Psoas muscle (tissue), 8 donors: ENCODE measurements around the gene HOXB13. TPM values are rescaled to one million over a fixed set of nuclear protein-coding genes. Genes with fewer than 3 reads are reported as not detected.

ENCODE experiments used
- ATAC-seq, 4 donors: fragments of 200-7000 bp; cut with Tn5 transposase; one replicate each; pipeline ENCODE4 v1.9.1; 2020; ENCODE audit warnings: moderate library complexity in 3 of 4, mild to moderate bottlenecking in 2 of 4
- DNase-seq, 2 donors: peaks; one replicate each; pipeline ENCODE4 v3.0.0-alpha.2; 2020
- H3K27ac ChIP-seq: fragments of 200-600 bp; one replicate; pipeline ENCODE4 v1.8.0; 2022
- H3K27me3 ChIP-seq, 3 donors: fragments of 200-600 bp in 1 of 3; one replicate each; pipeline versions ENCODE4 v1.6.1 to v1.8.0; 2013 to 2022; ENCODE audit warnings: low read length in 2 of 3, mild to moderate bottlenecking in 2 of 3, moderate library complexity in 1 of 3; ENCODE audit not compliant: insufficient read depth in 3 of 3
- H3K36me3 ChIP-seq, 2 donors: fragments of 200-600 bp in 1 of 2; one replicate each; pipeline versions ENCODE4 v1.6.1 to v1.8.0; 2013 to 2022; ENCODE audit warnings: low read depth in 1 of 2, mild to moderate bottlenecking in 1 of 2, moderate library complexity in 1 of 2; ENCODE audit not compliant: insufficient read depth in 1 of 2
- H3K4me1 ChIP-seq: fragments of 200-600 bp; one replicate; pipeline ENCODE4 v1.8.0; 2022
- H3K4me3 ChIP-seq: fragments of 200-600 bp; one replicate; pipeline ENCODE4 v1.8.0; 2022; ENCODE audit warnings: mild to moderate bottlenecking
- H3K9me3 ChIP-seq: fragments of 200-600 bp; one replicate; pipeline ENCODE4 v1.8.0; 2022
- WGBS, 3 donors: extraction: QIAGEN DNeasy Blood & Tissue Kit; methylation state at CpG; one replicate each; pipeline versions ENCODE4 v1.1.6 to v1.1.7; 2013; 5-methylcytosine and 5-hydroxymethylcytosine counted together
- intact Hi-C, 2 donors: fragments of 100-400 bp; cut with DNase I; formaldehyde crosslinking; loops; one replicate each; pipeline versions ENCODE4 v1.11.0 to v1.14.2; 2022
- polyA plus RNA-seq, 3 donors: library from polyadenylated mRNA; stranded (reverse); fragments of 200-250 nt; gene quantifications; one replicate each; pipeline ENCODE4 v1.2.3, GENCODE V29; 2013
- total RNA-seq, 4 donors: library from RNA; stranded (reverse); fragmentation: NEBNext Ultra II Directional in 2 of 4; extraction: Animal tissue kit (Norgen Biotek cat#: 25700) in 2 of 4; gene quantifications; one replicate each; pipeline versions ENCODE4 v1.2.1 to v1.2.4, GENCODE V29; 2021 to 2023
- TF ChIP-seq, protein P1 (sequence below): fragments of 200-600 bp; IDR thresholded peaks from one replicate; pipeline ENCODE4 v1.8.0; 2022; ENCODE audit warnings: antibody characterized with exemption
- donor health status: healthy with polysubstance abuse.
- donor health status: DM: no; HTN: no; CAD: no; lungs with moderate emphysema.
- donor health status: Bipolar disorder and iron deficiency.
- donor health status: healthy.
- donor health status: DM: yes; HTN: yes; CAD: no.
- donor health status: DM: no; HTN: no; CAD: no.
- donor health status: DM: no; HTN: no; CAD: no.
- donor health status: DM: yes; HTN: yes; CAD: no.

Gene HOXB13
- total and polyA plus RNA-seq, 7 donors = not detected

- Histone ChIP-seq H3K4me3 (no peak overlapping the region), H3K36me3 (no peaks in the 10 kb centered on the region), H3K9me3 (no peaks in the 10 kb centered on the region), H3K4me1 (peaks cover 3% of the 10 kb centered on the region), H3K27me3 (peaks cover 11 to 99% (median 43%) of the 10 kb centered on the region in 3 donors), H3K27ac (no peak overlapping the region)
- 26 to 31% (median 27%) methylated on average over 5 of the region's 5 CpGs for WGBS, 3 donors
- no peak for DNase-seq
- intact Hi-C loops = no loop called here
- TF ChIP-seq, protein P1, sequence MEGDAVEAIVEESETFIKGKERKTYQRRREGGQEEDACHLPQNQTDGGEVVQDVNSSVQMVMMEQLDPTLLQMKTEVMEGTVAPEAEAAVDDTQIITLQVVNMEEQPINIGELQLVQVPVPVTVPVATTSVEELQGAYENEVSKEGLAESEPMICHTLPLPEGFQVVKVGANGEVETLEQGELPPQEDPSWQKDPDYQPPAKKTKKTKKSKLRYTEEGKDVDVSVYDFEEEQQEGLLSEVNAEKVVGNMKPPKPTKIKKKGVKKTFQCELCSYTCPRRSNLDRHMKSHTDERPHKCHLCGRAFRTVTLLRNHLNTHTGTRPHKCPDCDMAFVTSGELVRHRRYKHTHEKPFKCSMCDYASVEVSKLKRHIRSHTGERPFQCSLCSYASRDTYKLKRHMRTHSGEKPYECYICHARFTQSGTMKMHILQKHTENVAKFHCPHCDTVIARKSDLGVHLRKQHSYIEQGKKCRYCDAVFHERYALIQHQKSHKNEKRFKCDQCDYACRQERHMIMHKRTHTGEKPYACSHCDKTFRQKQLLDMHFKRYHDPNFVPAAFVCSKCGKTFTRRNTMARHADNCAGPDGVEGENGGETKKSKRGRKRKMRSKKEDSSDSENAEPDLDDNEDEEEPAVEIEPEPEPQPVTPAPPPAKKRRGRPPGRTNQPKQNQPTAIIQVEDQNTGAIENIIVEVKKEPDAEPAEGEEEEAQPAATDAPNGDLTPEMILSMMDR = no peak
- ATAC-seq = no peak
Observed at GRCh38 chr17:48715496-48716399, 12.8 kb downstream of the HOXB13 start.

- no peaks in the 10 kb centered on the region for H3K9me3 ChIP-seq
- H3K27me3 ChIP-seq = peaks cover 3 to 96% (median 19%) of the 10 kb centered on the region in 3 donors
- DNase-seq (no peak), ATAC-seq (no peak)
- H3K27ac ChIP-seq = no peak overlapping the region
- no peaks in the 10 kb centered on the region for H3K4me1 ChIP-seq
- intact Hi-C loops = no loop called here
- TF ChIP-seq, protein P1 = no peak
- no peaks in the 10 kb centered on the region for H3K36me3 ChIP-seq
- WGBS, 3 donors = 47 to 56% (median 52%) methylated on average over 4 of the region's 4 CpGs
- no peak overlapping the region for H3K4me3 ChIP-seq
Observed at GRCh38 chr17:48711128-48711527, 17.4 kb downstream of the HOXB13 start.

- intact Hi-C loops = no loop called here
- H3K36me3 ChIP-seq = no peaks in the 10 kb centered on the region
- no peaks in the 10 kb centered on the region for H3K9me3 ChIP-seq
- peaks cover 0 to 94% (median 14%) of the 10 kb centered on the region in 3 donors for H3K27me3 ChIP-seq
- 50 to 60% (median 56%) methylated on average over 11 of the region's 11 CpGs for WGBS, 3 donors
- H3K4me1 ChIP-seq = no peaks in the 10 kb centered on the region
- TF ChIP-seq, protein P1 = no peak
- DNase-seq = no peak
- no peak for ATAC-seq
- H3K4me3 ChIP-seq = no peak overlapping the region
- no peak overlapping the region for H3K27ac ChIP-seq
Observed at GRCh38 chr17:48704361-48705248, 23.9 kb downstream of the HOXB13 start.

DNA sequence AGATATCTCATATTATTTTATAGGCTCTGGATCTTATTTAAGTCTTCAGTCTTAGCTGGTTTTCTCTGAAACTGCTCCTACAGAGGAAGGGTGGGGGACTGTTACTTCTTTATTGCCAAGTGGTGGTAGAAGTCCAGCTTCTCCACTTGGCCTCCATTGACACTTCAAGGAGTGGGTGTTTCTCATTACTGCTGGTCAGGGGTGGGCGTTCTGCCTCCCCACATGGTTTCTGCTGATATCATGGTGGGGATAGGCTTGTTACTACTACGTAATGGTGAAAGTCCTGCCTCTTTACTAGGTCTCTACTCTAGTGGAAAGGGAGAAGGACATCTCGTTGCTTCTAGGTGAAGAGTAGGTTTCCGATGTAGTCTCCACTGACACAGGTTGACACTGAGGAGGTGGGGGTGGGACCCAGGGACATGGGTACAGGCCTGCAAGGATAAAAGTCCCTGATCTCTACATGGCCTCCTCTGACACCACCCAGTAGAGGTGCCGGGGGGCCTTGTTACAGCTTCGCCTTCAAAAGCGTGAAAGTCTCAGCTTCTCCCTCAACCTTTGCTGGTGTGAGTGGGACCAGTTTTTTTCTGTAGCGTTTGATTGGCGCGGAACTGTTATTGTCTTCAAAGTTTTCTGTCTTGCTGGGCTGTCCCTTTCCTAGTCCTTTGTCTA lies 26.6 kb downstream of the HOXB13 start:
- intact Hi-C loops = no loop called here
- TF ChIP-seq, protein P1 = no peak
- Histone ChIP-seq H3K4me3 (no peak overlapping the region), H3K9me3 (no peaks in the 10 kb centered on the region), H3K4me1 (no peaks in the 10 kb centered on the region), H3K36me3 (no peaks in the 10 kb centered on the region), H3K27ac (no peak overlapping the region), H3K27me3 (peaks cover 0 to 91% (median 8%) of the 10 kb centered on the region in 3 donors)
- DNase-seq (no peak), ATAC-seq (no peak)
- 92 to 93% (median 92%) methylated on average over 10 of the region's 10 CpGs for WGBS, 3 donors
